GM20431 (cell line): ENCODE data around the gene RFK.

Experiments used
- in situ Hi-C: fragments of 300-500 bp; cut with MseI, MboI; formaldehyde crosslinking; loops from one replicate; pipeline ENCODE4 v1.15.0; 2020; ENCODE audit warnings: low sequenced_read_pairs; ENCODE audit not compliant: unreplicated experiment

Gene RFK

DNA sequence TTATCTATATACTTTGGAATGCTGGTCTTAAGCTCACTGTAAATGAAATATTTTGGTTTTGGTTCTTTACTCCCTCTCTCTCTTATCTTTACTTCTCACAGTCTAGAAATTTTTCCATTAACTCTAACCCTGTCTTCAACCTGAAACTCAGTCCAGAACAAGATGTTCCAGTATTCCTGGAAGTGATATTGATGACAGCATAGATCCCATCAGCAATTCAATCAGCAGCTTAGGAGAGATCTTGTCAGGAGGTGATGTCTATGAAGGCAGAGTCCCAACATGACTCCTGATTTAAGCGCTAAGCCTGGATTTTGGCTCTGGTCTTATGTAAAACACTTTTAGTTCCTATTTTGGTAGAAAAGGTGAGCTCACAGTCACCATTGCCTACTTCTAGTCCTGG lies 52.6 kb downstream of the RFK start:
- in situ Hi-C loops: no loop called here

DNA sequence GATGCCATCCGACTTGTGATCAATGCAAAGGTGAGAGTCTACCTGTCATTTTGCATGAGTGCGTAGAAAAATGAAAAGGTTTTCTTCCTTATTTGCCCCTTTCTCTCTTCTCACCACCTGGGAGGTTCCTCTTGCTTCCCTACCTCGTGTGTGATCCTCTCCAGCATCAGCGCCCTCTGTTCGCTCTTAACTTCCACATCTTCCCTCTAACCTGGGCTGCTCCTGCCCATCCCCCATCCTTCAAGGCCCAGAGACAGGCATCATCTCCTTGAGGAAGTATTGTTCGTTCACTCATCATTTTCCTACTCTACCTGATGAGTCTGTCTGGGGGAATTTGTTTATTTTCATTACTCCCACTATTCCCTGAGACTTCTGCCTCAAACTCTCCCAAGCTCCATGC lies 55.8 kb downstream of the RFK start:
- in situ Hi-C loops: no loop called here

DNA sequence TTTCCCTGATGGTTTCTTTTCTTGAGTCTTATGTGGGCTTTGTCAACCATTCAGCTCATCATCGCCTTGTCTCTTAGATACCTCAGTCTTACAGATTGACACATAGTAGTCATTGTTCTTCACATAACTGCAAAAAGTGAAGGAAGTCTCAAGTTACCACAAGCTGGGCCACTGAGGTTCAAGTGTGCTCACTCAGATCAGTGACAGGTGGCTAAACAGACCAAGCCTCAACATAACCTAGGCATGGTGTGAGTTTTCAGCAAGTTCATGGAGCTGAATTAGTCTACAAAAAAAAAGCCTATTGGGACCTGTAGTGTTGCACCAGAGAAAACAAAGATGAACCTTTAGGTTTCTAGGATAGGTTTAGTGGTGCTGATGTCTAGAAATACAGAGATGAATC lies 58.2 kb downstream of the RFK start:
- in situ Hi-C loops: no loop called here
